ENCODE results near the gene SMPD3.

DNA sequence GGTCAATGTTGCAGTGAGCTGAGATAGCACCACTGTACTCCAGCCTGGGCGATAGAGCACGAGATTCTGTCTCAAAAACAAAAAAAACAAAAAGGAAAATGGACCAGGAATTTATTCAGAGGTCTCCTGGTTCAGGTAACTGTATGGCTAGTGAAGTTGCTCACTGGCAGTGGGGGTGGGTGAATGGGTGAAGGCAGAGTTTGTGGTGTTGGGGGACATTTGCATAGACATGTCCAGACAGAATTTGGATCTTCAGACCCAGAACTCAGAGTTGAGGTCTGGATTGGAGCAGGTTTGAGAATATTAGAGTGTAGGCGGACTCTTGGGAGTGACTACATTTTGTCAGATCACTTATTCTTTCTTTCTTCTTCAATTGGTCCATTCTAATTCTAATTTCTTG, 55.0 kb downstream of the SMPD3 start:
- no peak for TF ChIP-seq CTCF (IDR thresholded peaks at IDR 0.05)
- TF ChIP-seq POLR2A (IDR thresholded peaks at IDR 0.05), result no peak
